Thoracic aorta (tissue), 2 donors: Measurements from ENCODE around the gene HSD17B8. TPM values are rescaled to one million over a fixed set of nuclear protein-coding genes. Genes with fewer than 3 reads are reported as not detected.

Experiments used
- ATAC-seq: fragments of 150-250 bp; one replicate; pipeline ENCODE4 v1.8.0; 2017; ENCODE audit warnings: low read depth; ENCODE audit not compliant: insufficient number of reproducible peaks, low FRiP score
- DNase-seq: peaks from one replicate; pipeline ENCODE4 v3.0.0-alpha.2; 2020; ENCODE audit warnings: low spot score
- H3K27ac ChIP-seq, 2 donors: fragments of 200-600 bp; sonication (generic); 1 replicate in 1 of 2; 2 replicates in 1 of 2; pipeline ENCODE4 v1.5.1; 2016; ENCODE audit warnings: mild to moderate bottlenecking in 2 of 2, moderate library complexity in 2 of 2
- H3K27me3 ChIP-seq: fragments of 200-600 bp; sonication (generic); replicated peaks from 2 replicates; pipeline ENCODE4 v1.6.0; 2016; ENCODE audit warnings: mild to moderate bottlenecking; ENCODE audit not compliant: insufficient read depth
- H3K36me3 ChIP-seq: fragments of 200-600 bp; sonication (generic); one replicate; pipeline ENCODE4 v1.5.1; 2016
- H3K4me1 ChIP-seq, 2 donors: fragments of 200-600 bp; sonication (generic); 1 replicate in 1 of 2; 2 replicates in 1 of 2; pipeline versions ENCODE4 v1.5.1 to v1.6.0; 2016; ENCODE audit warnings: low read depth in 2 of 2, mild to moderate bottlenecking in 1 of 2; ENCODE audit not compliant: control insufficient read depth in 1 of 2
- H3K4me3 ChIP-seq: fragments of 200-600 bp; sonication (generic); 2 replicates; pipeline ENCODE4 v1.5.1; 2016; ENCODE audit warnings: mild to moderate bottlenecking
- H3K9me3 ChIP-seq: fragments of 200-600 bp; sonication (generic); 2 replicates; pipeline ENCODE4 v1.5.1; 2016
- total RNA-seq, 2 donors: library from RNA; depleted of rRNA; stranded (reverse); fragments of >200 nt; gene quantifications; one replicate each; pipeline versions ENCODE4 v1.1.0 to v1.2.3, GENCODE V29; 2016
- TF ChIP-seq, protein P1 (sequence below): fragments of 200-600 bp; sonication (generic); IDR thresholded peaks from one replicate; pipeline ENCODE4 v1.5.1; 2019; ENCODE audit warnings: antibody characterized with exemption

HSD17B8 gene
- total RNA-seq, 2 donors from 2014 or later = 4.0 to 15.0 TPM

GRCh38 chr6:33175436-33176069 is 28.9 kb upstream of the HSD17B8 start:
- Histone ChIP-seq H3K4me3 (no peak overlapping the region), H3K36me3 (no peaks in the 10 kb centered on the region), H3K27me3 (no peaks in the 10 kb centered on the region), H3K9me3 (no peaks in the 10 kb centered on the region), H3K4me1 (no peaks in the 10 kb centered on the region), H3K27ac (no peak overlapping the region)
- TF ChIP-seq, protein P1, sequence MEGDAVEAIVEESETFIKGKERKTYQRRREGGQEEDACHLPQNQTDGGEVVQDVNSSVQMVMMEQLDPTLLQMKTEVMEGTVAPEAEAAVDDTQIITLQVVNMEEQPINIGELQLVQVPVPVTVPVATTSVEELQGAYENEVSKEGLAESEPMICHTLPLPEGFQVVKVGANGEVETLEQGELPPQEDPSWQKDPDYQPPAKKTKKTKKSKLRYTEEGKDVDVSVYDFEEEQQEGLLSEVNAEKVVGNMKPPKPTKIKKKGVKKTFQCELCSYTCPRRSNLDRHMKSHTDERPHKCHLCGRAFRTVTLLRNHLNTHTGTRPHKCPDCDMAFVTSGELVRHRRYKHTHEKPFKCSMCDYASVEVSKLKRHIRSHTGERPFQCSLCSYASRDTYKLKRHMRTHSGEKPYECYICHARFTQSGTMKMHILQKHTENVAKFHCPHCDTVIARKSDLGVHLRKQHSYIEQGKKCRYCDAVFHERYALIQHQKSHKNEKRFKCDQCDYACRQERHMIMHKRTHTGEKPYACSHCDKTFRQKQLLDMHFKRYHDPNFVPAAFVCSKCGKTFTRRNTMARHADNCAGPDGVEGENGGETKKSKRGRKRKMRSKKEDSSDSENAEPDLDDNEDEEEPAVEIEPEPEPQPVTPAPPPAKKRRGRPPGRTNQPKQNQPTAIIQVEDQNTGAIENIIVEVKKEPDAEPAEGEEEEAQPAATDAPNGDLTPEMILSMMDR = no peak
- DNase-seq (no peak), ATAC-seq (no peak)

DNA sequence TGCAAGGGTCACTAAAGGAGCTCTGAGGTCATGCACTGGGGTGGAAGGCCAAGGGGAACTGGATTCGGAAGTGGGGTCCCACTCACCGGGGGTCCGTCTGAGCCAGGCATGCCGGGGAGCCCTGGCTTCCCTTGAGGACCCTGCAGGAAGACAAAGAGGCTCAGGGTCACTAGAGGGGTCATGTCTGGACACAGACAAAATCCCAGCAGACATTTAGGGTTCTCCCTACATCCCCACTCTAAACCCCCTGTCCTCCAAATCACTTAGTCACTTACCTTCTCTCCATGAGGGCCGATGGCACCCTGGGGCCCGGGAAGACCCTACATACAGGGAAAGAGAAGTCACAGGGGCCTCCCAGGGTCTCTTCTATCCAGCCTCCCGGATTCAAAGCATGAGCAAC is 27.5 kb upstream of the HSD17B8 start:
- Histone ChIP-seq H3K4me3 (no peak overlapping the region), H3K27ac (no peak overlapping the region), H3K27me3 (no peaks in the 10 kb centered on the region), H3K36me3 (no peaks in the 10 kb centered on the region), H3K4me1 (no peaks in the 10 kb centered on the region), H3K9me3 (no peaks in the 10 kb centered on the region)
- TF ChIP-seq, protein P1 = no peak
- ATAC-seq (no peak), DNase-seq (no peak)

DNA sequence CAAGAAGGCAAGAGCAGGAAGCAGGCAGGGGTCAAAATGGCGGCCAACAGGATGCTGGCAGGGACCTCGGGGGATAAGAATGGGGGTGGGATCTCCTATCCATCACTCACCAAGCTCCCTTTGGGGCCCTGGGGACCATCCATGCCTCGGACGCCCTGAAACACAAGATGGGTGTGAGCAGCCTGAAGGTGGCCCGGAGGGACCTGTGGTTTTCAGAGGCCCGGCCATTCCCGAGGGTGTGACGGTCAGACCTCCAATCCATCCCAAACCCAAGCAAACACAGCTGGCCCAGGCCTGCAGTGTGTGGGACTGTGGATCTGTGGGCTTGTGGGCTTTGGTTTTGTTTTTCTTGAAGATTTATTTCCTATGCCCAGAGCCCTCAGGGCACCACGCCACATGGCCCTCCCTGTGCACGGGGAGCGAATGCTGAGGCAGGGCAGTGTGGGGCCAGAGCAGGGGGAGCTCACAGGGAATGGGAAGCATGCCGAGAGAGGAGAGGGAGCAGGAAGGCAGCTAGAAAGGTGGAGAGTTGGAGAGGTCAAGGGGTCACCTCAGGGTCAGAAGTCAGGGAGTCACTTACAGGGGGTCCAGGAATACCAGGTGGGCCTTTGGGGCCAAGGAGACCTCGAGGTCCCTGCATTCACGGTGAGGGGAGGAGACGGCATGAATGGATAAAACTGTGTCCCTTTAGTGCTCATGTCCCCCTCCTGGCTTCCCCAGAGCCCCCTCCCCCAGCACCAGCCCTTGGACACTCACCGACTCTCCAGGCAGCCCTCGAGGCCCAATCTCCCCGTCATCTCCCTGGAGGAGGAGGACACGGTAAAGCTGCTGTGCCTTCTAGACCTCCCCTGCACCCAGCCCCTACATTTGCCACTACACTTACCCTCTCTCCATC is 26.7 kb upstream of the HSD17B8 start:
- DNase-seq = no peak
- Histone ChIP-seq H3K4me3 (no peak overlapping the region), H3K36me3 (no peaks in the 10 kb centered on the region), H3K27me3 (no peaks in the 10 kb centered on the region), H3K27ac (no peak overlapping the region), H3K4me1 (no peaks in the 10 kb centered on the region), H3K9me3 (no peaks in the 10 kb centered on the region)
- TF ChIP-seq, protein P1 = no peak
- no peak for ATAC-seq

GRCh38 chr6:33178755-33179475 is 25.5 kb upstream of the HSD17B8 start:
- H3K4me3 ChIP-seq = no peak overlapping the region
- H3K4me1 ChIP-seq = no peaks in the 10 kb centered on the region
- no peak overlapping the region for H3K27ac ChIP-seq
- no peaks in the 10 kb centered on the region for H3K27me3 ChIP-seq
- DNase-seq (no peak), ATAC-seq (no peak)
- TF ChIP-seq, protein P1 = no peak
- H3K9me3 ChIP-seq = no peaks in the 10 kb centered on the region
- H3K36me3 ChIP-seq = no peaks in the 10 kb centered on the region

- DNase-seq (no peak), ATAC-seq (no peak)
- no peaks in the 10 kb centered on the region for H3K36me3 ChIP-seq
- no peaks in the 10 kb centered on the region for H3K4me1 ChIP-seq
- TF ChIP-seq, protein P1 = no peak
- no peak overlapping the region for H3K4me3 ChIP-seq
- H3K27me3 ChIP-seq = no peaks in the 10 kb centered on the region
- no peaks in the 10 kb centered on the region for H3K9me3 ChIP-seq
- no peak overlapping the region for H3K27ac ChIP-seq
These were observed 23.3 kb upstream of the HSD17B8 start for GRCh38 chr6:33181141-33181540.
